ENCODE results near the gene VWA1. TPM values are rescaled to one million over a fixed set of nuclear protein-coding genes. Genes with fewer than 3 reads are reported as not detected.
"Not testable (repeated sequence)": the region's sequence is repeated elsewhere in the genome, so short reads cannot be mapped to it uniquely, and the experiment has no call there.

VWA1 gene
- total RNA-seq, 1 experiment from 2014 or later, result 35.5 TPM

DNA sequence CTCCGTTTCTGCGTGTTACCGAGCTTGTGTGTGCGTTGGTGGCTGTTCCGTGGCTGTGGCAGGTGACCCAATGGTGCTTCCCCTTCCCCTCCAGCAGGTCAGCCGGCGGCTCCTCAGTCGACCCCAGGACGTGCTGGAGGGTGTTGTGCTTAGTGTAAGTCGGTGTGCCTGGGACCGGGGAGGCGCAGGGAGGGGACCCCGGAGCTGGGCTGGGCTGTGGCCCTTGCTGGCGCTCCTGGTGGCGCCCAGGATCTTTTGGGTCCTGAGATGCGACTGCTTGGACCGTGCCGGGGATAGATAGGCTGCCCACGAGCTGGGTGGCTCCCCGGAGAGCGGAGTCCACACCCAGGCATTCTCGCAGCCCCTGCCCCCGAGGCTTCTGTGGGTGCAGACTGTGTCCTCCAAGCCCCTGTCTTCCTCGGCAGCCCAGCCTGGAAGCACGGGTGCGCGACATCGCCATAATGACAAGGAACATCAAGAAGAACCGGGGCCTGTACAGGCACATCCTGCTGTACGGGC is 19.9 kb downstream of the VWA1 start:
- no peaks in the 10 kb centered on the region for H3K36me3 Mint-ChIP-seq
- no peak overlapping the region for H3K27ac Mint-ChIP-seq
- H3K4me3 Mint-ChIP-seq, result no peak overlapping the region
- ChIA-PET POLR2A (no interaction called here), CTCF (interaction anchor here (0.6 to 1.2 kb wide), 5 partner anchors 12 to 1459 kb away, joined by 3 to 5 read pairs (median 4); partner anchors contain the start of gene VWA1)
- H3K27me3 Mint-ChIP-seq (ENCODE audit: low read depth), result no peaks in the 10 kb centered on the region
- no peaks in the 10 kb centered on the region for H3K4me1 Mint-ChIP-seq
- no peaks in the 10 kb centered on the region for H3K9me3 Mint-ChIP-seq
- ATAC-seq (no peak), DNase-seq (ENCODE audit: low spot score) (no peak)
- TF ChIP-seq ETV6 (CRISPR knock-in tag; IDR thresholded peaks at IDR 0.05) (no peak), CBFB (CRISPR knock-in tag; IDR thresholded peaks at IDR 0.05; ENCODE audit: low read depth) (no peak), ATF1 (CRISPR knock-in tag; IDR thresholded peaks at IDR 0.05) (no peak), RORB (CRISPR knock-in tag; IDR thresholded peaks at IDR 0.05) (no peak), MYBL2 (CRISPR knock-in tag; IDR thresholded peaks at IDR 0.05) (no peak), FOXP1 (CRISPR knock-in tag; IDR thresholded peaks at IDR 0.05; ENCODE audit: borderline replicate concordance) (no peak), ZNF121 (CRISPR knock-in tag; IDR thresholded peaks at IDR 0.05) (no peak), GRHL2 (CRISPR knock-in tag; IDR thresholded peaks at IDR 0.05; ENCODE audit: insufficient replicate concordance, severe bottlenecking) (no peak), ELF4 (CRISPR knock-in tag; IDR thresholded peaks at IDR 0.05; ENCODE audit: low read depth) (no peak), ZBTB21 (CRISPR knock-in tag; IDR thresholded peaks at IDR 0.05; ENCODE audit: borderline replicate concordance) (no peak), NR3C1 (CRISPR knock-in tag; conservative IDR thresholded peaks at IDR 0.05; ENCODE audit: low read depth) (no peak), HMGA2 (CRISPR knock-in tag; IDR thresholded peaks at IDR 0.05) (no peak), RELA (CRISPR knock-in tag; IDR thresholded peaks at IDR 0.05; ENCODE audit: borderline replicate concordance) (no peak)
- TF ChIP-seq, protein P1, sequence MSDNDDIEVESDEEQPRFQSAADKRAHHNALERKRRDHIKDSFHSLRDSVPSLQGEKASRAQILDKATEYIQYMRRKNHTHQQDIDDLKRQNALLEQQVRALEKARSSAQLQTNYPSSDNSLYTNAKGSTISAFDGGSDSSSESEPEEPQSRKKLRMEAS (CRISPR knock-in tag; IDR thresholded peaks at IDR 0.05), result no peak
- TF ChIP-seq, protein P2, sequence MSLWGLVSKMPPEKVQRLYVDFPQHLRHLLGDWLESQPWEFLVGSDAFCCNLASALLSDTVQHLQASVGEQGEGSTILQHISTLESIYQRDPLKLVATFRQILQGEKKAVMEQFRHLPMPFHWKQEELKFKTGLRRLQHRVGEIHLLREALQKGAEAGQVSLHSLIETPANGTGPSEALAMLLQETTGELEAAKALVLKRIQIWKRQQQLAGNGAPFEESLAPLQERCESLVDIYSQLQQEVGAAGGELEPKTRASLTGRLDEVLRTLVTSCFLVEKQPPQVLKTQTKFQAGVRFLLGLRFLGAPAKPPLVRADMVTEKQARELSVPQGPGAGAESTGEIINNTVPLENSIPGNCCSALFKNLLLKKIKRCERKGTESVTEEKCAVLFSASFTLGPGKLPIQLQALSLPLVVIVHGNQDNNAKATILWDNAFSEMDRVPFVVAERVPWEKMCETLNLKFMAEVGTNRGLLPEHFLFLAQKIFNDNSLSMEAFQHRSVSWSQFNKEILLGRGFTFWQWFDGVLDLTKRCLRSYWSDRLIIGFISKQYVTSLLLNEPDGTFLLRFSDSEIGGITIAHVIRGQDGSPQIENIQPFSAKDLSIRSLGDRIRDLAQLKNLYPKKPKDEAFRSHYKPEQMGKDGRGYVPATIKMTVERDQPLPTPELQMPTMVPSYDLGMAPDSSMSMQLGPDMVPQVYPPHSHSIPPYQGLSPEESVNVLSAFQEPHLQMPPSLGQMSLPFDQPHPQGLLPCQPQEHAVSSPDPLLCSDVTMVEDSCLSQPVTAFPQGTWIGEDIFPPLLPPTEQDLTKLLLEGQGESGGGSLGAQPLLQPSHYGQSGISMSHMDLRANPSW (CRISPR knock-in tag; conservative IDR thresholded peaks at IDR 0.05; ENCODE audit: low read depth), result no peak
- TF ChIP-seq, protein P3, sequence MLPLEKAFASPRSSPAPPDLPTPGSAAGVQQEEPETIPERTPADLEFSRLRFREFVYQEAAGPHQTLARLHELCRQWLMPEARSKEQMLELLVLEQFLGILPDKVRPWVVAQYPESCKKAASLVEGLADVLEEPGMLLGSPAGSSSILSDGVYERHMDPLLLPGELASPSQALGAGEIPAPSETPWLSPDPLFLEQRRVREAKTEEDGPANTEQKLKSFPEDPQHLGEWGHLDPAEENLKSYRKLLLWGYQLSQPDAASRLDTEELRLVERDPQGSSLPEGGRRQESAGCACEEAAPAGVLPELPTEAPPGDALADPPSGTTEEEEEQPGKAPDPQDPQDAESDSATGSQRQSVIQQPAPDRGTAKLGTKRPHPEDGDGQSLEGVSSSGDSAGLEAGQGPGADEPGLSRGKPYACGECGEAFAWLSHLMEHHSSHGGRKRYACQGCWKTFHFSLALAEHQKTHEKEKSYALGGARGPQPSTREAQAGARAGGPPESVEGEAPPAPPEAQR (CRISPR knock-in tag; IDR thresholded peaks at IDR 0.05), result no peak
- TF ChIP-seq, protein P4, sequence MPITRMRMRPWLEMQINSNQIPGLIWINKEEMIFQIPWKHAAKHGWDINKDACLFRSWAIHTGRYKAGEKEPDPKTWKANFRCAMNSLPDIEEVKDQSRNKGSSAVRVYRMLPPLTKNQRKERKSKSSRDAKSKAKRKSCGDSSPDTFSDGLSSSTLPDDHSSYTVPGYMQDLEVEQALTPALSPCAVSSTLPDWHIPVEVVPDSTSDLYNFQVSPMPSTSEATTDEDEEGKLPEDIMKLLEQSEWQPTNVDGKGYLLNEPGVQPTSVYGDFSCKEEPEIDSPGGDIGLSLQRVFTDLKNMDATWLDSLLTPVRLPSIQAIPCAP (CRISPR knock-in tag; IDR thresholded peaks at IDR 0.05), result no peak
- TF ChIP-seq, protein P5, sequence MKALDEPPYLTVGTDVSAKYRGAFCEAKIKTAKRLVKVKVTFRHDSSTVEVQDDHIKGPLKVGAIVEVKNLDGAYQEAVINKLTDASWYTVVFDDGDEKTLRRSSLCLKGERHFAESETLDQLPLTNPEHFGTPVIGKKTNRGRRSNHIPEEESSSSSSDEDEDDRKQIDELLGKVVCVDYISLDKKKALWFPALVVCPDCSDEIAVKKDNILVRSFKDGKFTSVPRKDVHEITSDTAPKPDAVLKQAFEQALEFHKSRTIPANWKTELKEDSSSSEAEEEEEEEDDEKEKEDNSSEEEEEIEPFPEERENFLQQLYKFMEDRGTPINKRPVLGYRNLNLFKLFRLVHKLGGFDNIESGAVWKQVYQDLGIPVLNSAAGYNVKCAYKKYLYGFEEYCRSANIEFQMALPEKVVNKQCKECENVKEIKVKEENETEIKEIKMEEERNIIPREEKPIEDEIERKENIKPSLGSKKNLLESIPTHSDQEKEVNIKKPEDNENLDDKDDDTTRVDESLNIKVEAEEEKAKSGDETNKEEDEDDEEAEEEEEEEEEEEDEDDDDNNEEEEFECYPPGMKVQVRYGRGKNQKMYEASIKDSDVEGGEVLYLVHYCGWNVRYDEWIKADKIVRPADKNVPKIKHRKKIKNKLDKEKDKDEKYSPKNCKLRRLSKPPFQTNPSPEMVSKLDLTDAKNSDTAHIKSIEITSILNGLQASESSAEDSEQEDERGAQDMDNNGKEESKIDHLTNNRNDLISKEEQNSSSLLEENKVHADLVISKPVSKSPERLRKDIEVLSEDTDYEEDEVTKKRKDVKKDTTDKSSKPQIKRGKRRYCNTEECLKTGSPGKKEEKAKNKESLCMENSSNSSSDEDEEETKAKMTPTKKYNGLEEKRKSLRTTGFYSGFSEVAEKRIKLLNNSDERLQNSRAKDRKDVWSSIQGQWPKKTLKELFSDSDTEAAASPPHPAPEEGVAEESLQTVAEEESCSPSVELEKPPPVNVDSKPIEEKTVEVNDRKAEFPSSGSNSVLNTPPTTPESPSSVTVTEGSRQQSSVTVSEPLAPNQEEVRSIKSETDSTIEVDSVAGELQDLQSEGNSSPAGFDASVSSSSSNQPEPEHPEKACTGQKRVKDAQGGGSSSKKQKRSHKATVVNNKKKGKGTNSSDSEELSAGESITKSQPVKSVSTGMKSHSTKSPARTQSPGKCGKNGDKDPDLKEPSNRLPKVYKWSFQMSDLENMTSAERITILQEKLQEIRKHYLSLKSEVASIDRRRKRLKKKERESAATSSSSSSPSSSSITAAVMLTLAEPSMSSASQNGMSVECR (CRISPR knock-in tag; IDR thresholded peaks at IDR 0.05; ENCODE audit: borderline replicate concordance), result no peak
- TF ChIP-seq, protein P6, sequence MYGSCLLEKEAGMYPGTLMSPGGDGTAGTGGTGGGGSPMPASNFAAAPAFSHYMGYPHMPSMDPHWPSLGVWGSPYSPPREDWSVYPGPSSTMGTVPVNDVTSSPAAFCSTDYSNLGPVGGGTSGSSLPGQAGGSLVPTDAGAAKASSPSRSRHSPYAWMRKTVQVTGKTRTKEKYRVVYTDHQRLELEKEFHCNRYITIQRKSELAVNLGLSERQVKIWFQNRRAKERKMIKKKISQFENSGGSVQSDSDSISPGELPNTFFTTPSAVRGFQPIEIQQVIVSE (CRISPR knock-in tag; IDR thresholded peaks at IDR 0.05; ENCODE audit: borderline replicate concordance), result no peak
- TF ChIP-seq, protein P7, sequence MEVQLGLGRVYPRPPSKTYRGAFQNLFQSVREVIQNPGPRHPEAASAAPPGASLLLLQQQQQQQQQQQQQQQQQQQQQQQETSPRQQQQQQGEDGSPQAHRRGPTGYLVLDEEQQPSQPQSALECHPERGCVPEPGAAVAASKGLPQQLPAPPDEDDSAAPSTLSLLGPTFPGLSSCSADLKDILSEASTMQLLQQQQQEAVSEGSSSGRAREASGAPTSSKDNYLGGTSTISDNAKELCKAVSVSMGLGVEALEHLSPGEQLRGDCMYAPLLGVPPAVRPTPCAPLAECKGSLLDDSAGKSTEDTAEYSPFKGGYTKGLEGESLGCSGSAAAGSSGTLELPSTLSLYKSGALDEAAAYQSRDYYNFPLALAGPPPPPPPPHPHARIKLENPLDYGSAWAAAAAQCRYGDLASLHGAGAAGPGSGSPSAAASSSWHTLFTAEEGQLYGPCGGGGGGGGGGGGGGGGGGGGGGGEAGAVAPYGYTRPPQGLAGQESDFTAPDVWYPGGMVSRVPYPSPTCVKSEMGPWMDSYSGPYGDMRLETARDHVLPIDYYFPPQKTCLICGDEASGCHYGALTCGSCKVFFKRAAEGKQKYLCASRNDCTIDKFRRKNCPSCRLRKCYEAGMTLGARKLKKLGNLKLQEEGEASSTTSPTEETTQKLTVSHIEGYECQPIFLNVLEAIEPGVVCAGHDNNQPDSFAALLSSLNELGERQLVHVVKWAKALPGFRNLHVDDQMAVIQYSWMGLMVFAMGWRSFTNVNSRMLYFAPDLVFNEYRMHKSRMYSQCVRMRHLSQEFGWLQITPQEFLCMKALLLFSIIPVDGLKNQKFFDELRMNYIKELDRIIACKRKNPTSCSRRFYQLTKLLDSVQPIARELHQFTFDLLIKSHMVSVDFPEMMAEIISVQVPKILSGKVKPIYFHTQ (CRISPR knock-in tag; IDR thresholded peaks at IDR 0.05), result no peak

DNA sequence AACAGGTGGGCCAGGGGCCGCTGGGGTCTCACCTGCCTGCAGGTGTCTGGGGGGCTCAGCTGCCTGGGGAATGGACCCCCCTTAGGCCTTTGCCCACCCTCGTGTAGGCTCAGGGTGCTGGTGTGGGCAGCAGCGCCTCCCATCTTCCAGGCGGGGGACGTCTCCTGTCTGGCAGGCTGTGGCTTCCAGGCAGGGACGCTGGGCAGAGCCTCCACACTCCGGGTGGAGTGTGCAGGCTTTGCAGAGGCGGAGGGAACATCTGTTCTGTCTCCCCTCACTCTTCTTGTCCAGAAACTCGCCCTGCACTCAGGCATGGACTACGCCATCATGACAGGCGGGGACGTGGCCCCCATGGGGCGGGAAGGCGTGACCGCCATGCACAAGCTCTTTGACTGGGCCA is 20.4 kb downstream of the VWA1 start:
- DNase-seq (ENCODE audit: low spot score); H3K4me1 Mint-ChIP-seq; H3K27me3 Mint-ChIP-seq (ENCODE audit: low read depth); H3K9me3 Mint-ChIP-seq; H3K36me3 Mint-ChIP-seq; H3K27ac Mint-ChIP-seq; ATAC-seq; POLR2A ChIA-PET; H3K4me3 Mint-ChIP-seq: not testable (repeated sequence)
- CTCF ChIA-PET, result interaction anchor here (1.1 kb wide), 1 partner anchor 20 kb away, joined by 4 read pairs; the partner anchor contains the start of gene VWA1
